ENCODE results near the gene CFAP61. TPM values are rescaled to one million over a fixed set of nuclear protein-coding genes. Genes with fewer than 3 reads are reported as not detected.

CFAP61 gene
- total RNA-seq, 1 donor from 2014 or later: 5.6 TPM

DNA sequence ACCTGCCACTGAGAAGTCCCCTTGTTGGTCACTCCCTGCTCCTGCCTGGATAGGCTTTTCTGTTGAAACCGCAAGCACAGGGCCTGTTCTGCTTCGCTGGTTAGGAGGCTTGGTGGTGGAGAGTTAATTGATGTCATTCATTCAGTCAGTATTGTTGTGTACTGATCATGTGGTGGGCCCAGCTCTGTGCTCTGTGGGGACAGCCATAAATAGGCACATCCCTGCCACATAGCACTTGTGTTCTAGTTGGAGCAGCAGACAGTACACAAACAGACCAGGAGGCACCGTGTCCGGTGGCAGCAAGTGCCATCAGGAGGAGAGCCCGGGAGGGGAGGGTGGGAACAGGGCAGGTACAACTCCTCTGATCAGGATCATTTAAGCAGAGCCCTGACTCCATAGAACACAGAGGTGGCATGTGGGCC, 160.4 kb downstream of the CFAP61 start:
- DNase-seq (ENCODE audit: extremely low spot score, unreplicated experiment): no peak
- Mint-ChIP-seq H3K4me1 (ENCODE audit: unreplicated experiment) (peaks cover 23% of the 10 kb centered on the region), H3K4me3 (no peak overlapping the region), H3K36me3 (no peaks in the 10 kb centered on the region), H3K27me3 (no peaks in the 10 kb centered on the region), H3K9me3 (no peaks in the 10 kb centered on the region), H3K27ac (no peak overlapping the region)
- TF ChIP-seq, protein P1, sequence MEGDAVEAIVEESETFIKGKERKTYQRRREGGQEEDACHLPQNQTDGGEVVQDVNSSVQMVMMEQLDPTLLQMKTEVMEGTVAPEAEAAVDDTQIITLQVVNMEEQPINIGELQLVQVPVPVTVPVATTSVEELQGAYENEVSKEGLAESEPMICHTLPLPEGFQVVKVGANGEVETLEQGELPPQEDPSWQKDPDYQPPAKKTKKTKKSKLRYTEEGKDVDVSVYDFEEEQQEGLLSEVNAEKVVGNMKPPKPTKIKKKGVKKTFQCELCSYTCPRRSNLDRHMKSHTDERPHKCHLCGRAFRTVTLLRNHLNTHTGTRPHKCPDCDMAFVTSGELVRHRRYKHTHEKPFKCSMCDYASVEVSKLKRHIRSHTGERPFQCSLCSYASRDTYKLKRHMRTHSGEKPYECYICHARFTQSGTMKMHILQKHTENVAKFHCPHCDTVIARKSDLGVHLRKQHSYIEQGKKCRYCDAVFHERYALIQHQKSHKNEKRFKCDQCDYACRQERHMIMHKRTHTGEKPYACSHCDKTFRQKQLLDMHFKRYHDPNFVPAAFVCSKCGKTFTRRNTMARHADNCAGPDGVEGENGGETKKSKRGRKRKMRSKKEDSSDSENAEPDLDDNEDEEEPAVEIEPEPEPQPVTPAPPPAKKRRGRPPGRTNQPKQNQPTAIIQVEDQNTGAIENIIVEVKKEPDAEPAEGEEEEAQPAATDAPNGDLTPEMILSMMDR (conservative IDR thresholded peaks at IDR 0.05): no peak

DNA sequence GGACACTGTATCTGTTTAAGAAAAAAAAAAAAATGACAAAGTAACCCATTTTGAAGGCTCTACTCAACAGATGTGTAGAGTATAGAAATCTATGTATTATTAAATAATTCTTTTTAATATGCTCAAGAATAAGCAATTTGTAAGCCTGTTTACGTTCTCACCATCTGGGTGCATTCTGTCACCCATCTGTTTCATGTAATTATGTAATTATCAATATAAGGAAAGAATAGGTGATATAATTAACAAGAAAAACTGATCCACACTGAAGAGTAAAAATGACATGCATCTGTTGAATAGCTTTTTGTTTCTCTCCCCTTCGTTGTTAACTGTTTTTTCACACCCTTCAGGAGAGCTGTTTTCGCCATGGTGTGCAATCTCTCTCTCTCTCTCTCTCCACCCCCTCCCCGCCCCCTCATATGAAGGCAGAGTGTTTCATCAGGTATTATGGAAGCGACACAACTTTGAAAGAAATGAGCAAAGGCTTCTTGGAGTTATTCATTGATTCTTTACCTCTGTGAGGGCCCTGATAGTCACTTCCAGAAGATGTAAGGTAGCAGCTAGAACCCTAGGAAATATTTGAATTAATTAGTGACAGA, 161.3 kb downstream of the CFAP61 start:
- H3K36me3 Mint-ChIP-seq: no peaks in the 10 kb centered on the region
- H3K9me3 Mint-ChIP-seq: no peaks in the 10 kb centered on the region
- no peaks in the 10 kb centered on the region for H3K27me3 Mint-ChIP-seq
- TF ChIP-seq, protein P1 (conservative IDR thresholded peaks at IDR 0.05): no peak
- peaks cover 23% of the 10 kb centered on the region for H3K4me1 Mint-ChIP-seq (ENCODE audit: unreplicated experiment)
- H3K4me3 Mint-ChIP-seq: no peak overlapping the region
- DNase-seq (ENCODE audit: extremely low spot score, unreplicated experiment): no peak
- no peak overlapping the region for H3K27ac Mint-ChIP-seq

DNA sequence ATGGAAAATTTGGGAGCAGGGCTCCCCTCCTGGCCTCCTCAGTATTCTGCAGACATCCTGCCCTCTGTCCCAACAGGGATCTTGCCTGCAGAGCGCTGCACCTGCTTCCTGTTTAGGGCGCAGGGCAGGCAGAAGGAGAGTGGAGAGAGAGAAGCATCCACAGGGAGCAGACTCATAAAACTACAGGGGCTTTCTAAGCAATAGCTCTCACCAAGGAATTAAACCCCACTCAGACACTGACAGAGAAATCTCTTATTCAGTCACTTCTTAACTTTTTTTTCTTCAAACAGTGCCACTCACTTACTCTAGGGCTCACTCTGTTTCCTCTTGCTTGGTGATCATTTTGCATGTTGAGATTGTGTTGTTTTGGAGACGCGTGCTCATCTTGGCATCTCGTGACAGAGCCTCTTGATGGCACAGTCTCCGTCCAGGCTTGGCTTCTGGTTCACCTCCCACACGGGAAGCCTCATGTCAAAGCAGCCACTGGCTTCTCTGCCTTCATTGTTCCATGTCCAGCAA, 162.5 kb downstream of the CFAP61 start:
- no peaks in the 10 kb centered on the region for H3K36me3 Mint-ChIP-seq
- no peak overlapping the region for H3K4me3 Mint-ChIP-seq
- no peak for DNase-seq (ENCODE audit: extremely low spot score, unreplicated experiment)
- no peak overlapping the region for H3K27ac Mint-ChIP-seq
- H3K4me1 Mint-ChIP-seq (ENCODE audit: unreplicated experiment): peaks cover 23% of the 10 kb centered on the region
- no peaks in the 10 kb centered on the region for H3K9me3 Mint-ChIP-seq
- no peaks in the 10 kb centered on the region for H3K27me3 Mint-ChIP-seq
- TF ChIP-seq, protein P1 (conservative IDR thresholded peaks at IDR 0.05): no peak

DNA sequence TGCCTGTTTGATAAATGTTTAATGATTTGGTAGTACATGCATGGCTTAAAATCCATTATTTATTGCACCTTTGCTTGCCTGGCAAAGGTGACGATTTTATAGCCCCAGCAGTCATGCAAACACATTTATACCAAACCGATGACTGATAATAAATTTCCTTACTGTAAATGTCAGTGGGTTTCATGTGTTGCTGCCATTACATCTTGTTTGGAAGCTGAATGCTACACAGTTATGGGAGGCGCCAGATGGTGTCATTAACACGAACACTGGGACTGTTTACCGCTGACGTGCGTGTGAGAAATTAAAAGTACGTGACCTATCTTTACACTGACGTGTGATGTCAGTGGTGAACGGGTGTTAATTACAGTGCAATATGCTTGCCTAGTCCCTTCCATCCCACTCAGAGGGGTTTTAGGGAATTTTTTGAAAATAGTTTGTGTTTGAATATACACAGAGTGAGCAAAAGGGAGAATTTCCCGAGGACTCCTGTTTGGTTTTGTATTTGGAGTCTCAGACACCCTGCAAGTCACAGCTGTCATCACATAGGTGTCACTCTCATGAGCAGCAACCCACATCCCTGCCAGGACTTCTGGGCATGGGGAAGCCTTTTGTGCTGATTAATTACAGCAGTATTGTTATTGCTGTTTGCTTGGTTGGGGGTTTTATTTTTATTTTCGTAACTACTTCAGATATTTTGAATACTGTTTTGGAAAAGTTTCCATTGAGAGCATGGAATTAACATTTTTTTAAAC, 163.8 kb downstream of the CFAP61 start:
- Mint-ChIP-seq H3K4me3 (no peak overlapping the region), H3K9me3 (no peaks in the 10 kb centered on the region), H3K4me1 (ENCODE audit: unreplicated experiment) (peaks cover 14% of the 10 kb centered on the region), H3K36me3 (no peaks in the 10 kb centered on the region), H3K27ac (no peak overlapping the region), H3K27me3 (no peaks in the 10 kb centered on the region)
- TF ChIP-seq, protein P1 (conservative IDR thresholded peaks at IDR 0.05): no peak
- DNase-seq (ENCODE audit: extremely low spot score, unreplicated experiment): no peak

DNA sequence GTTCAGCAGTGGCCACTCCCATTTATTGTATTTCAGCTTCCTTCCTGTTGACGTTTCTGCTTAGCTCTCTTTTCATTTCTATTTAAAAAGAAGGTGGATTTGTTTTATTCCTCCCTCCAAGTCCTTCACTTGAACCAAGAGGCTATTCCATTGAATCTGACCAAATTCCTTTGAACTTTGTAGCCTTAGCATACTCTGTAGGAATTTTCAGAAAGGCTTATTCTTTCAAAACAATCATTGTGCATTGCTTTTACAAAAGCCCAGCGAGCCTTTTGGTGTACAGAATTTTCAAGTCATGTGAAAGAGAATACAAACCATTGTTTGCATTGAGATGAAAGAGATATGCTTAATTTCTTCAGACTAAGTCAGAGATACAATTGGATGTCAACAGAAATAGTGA, 164.6 kb downstream of the CFAP61 start:
- no peaks in the 10 kb centered on the region for H3K27me3 Mint-ChIP-seq
- H3K4me1 Mint-ChIP-seq (ENCODE audit: unreplicated experiment): peaks cover 7% of the 10 kb centered on the region
- H3K27ac Mint-ChIP-seq: no peak overlapping the region
- TF ChIP-seq, protein P1 (conservative IDR thresholded peaks at IDR 0.05): no peak
- no peaks in the 10 kb centered on the region for H3K9me3 Mint-ChIP-seq
- no peak for DNase-seq (ENCODE audit: extremely low spot score, unreplicated experiment)
- no peak overlapping the region for H3K4me3 Mint-ChIP-seq
- H3K36me3 Mint-ChIP-seq: no peaks in the 10 kb centered on the region
